Natural killer cell (primary cell): ENCODE results near the gene RGL3. TPM values are rescaled to one million over a fixed set of nuclear protein-coding genes. Genes with fewer than 3 reads are reported as not detected.

Experiments
- ATAC-seq, 3 donors: fragments of 150-1000 bp in 2 of 3; fragments of 200-7000 bp in 1 of 3; cut with Tn5 transposase; 1 replicate in 1 of 3; 2 replicates in 2 of 3; pipeline ENCODE4 v1.10.0; 2021; ENCODE audit warnings: mild to moderate bottlenecking in 2 of 3, moderate library complexity in 2 of 3
- DNase-seq, 2 donors: peaks; one replicate each; pipeline versions ENCODE4 v3.0.0 to v3.0.0-alpha.2; 2013 to 2021; ENCODE audit warnings: mixed read lengths in 1 of 2
- H3K27ac ChIP-seq: one replicate; pipeline ENCODE4 v1.5.1; 2013; ENCODE audit warnings: mild to moderate bottlenecking, low read length
- H3K27me3 ChIP-seq: one replicate; pipeline ENCODE4 v1.6.1; 2013; ENCODE audit warnings: low read length; ENCODE audit not compliant: control insufficient read depth, insufficient read depth
- H3K36me3 ChIP-seq: one replicate; pipeline ENCODE4 v1.6.1; 2013; ENCODE audit warnings: low read length; ENCODE audit not compliant: control insufficient read depth, insufficient read depth
- H3K4me1 ChIP-seq: one replicate; pipeline ENCODE4 v1.6.1; 2013; ENCODE audit warnings: low read length; ENCODE audit not compliant: control insufficient read depth, insufficient read depth
- H3K4me3 ChIP-seq: one replicate; pipeline ENCODE4 v1.5.1; 2013; ENCODE audit warnings: low read length
- H3K9me3 ChIP-seq: one replicate; pipeline ENCODE4 v1.6.1; 2013; ENCODE audit warnings: low read length; ENCODE audit not compliant: control insufficient read depth, insufficient read depth
- H3K27ac Mint-ChIP-seq, 2 donors: one replicate each; pipeline ENCODE4 v1.8.0; 2022; ENCODE audit warnings: mild to moderate bottlenecking in 2 of 2, mixed read lengths in 2 of 2, moderate library complexity in 1 of 2
- H3K27me3 Mint-ChIP-seq, 2 donors: one replicate each; pipeline ENCODE4 v1.8.0; 2022; ENCODE audit warnings: low read depth in 2 of 2, mixed read lengths in 2 of 2
- H3K36me3 Mint-ChIP-seq: one replicate; pipeline ENCODE4 v1.8.0; 2022; ENCODE audit warnings: mixed read lengths
- H3K4me1 Mint-ChIP-seq, 2 donors: one replicate each; pipeline ENCODE4 v1.8.0; 2022; ENCODE audit warnings: mixed read lengths in 2 of 2
- H3K4me3 Mint-ChIP-seq: one replicate; pipeline ENCODE4 v1.8.0; 2022; ENCODE audit warnings: mild to moderate bottlenecking, moderate library complexity, mixed read lengths
- H3K9me3 Mint-ChIP-seq, 2 donors: one replicate each; pipeline ENCODE4 v1.8.0; 2022; ENCODE audit warnings: mixed read lengths in 2 of 2
- CTCF ChIP-seq: fragments of 200-600 bp; IDR thresholded peaks from one replicate; pipeline ENCODE4 v1.8.0; 2022; ENCODE audit warnings: antibody characterized with exemption
- WGBS: methylation state at CpG from one replicate; pipeline ENCODE4 v1.1.7; 2013; ENCODE audit warnings: missing lambda C conversion rate; ENCODE audit not compliant: insufficient coverage; 5-methylcytosine and 5-hydroxymethylcytosine counted together
- intact Hi-C: fragments of 100-400 bp; cut with micrococcal nuclease; formaldehyde crosslinking; loops from one replicate; pipeline ENCODE4 v1.14.2; 2022
- total RNA-seq, 4 donors: library from RNA; stranded (reverse); fragments of 120-200 nt in 1 of 4; gene quantifications; one replicate each; pipeline versions ENCODE4 v1.2.3 to v1.2.4, GENCODE V29; 2013 to 2022

The RGL3 gene
- total RNA-seq, 3 donors from 2014 or later (not counting 1 experiment from before 2014, with no cell fraction given), result 0.48 TPM; not detected in 2

- Mint-ChIP-seq H3K4me3 (no peak overlapping the region), H3K9me3 (no peaks in the 10 kb centered on the region), H3K4me1 (peaks cover 29 to 37% of the 10 kb centered on the region in 2 donors), H3K27ac (no peak overlapping the region), H3K27me3 (peaks cover 0 to 17% of the 10 kb centered on the region in 2 donors), H3K36me3 (no peaks in the 10 kb centered on the region)
- WGBS, result 71% methylated on average over 7 of the region's 8 CpGs
- TF ChIP-seq CTCF, result peak; percentile 30
- no peak overlapping the region for H3K4me3 ChIP-seq
- DNase-seq (peak; percentile 30 to 37), ATAC-seq (no peak)
- H3K36me3 ChIP-seq, result no peaks in the 10 kb centered on the region
- no peaks in the 10 kb centered on the region for H3K9me3 ChIP-seq
- intact Hi-C loops, result loop anchor here (10.0 kb wide), 1 partner anchor 126 kb away; the partner anchor contains the start of gene ZNF653
- H3K27ac ChIP-seq, result no peak overlapping the region
- peaks cover 66% of the 10 kb centered on the region for H3K4me1 ChIP-seq
- H3K27me3 ChIP-seq, result peaks cover 13% of the 10 kb centered on the region
Observed at GRCh38 chr19:11378319-11379189, 40.6 kb downstream of the RGL3 start.

- H3K4me3 Mint-ChIP-seq, result no peak overlapping the region
- H3K27me3 Mint-ChIP-seq, result peaks cover 0 to 11% of the 10 kb centered on the region in 2 donors
- H3K27me3 ChIP-seq, result peaks cover 6% of the 10 kb centered on the region
- peaks cover 26 to 30% of the 10 kb centered on the region in 2 donors for H3K4me1 Mint-ChIP-seq
- H3K27ac Mint-ChIP-seq, result no peak overlapping the region
- no peaks in the 10 kb centered on the region for H3K36me3 Mint-ChIP-seq
- H3K27ac ChIP-seq, result no peak overlapping the region
- WGBS, result 100% methylated on average over 3 of the region's 3 CpGs
- H3K9me3 ChIP-seq, result no peaks in the 10 kb centered on the region
- H3K9me3 Mint-ChIP-seq, result no peaks in the 10 kb centered on the region
- peaks cover 59% of the 10 kb centered on the region for H3K4me1 ChIP-seq
- no peak overlapping the region for H3K4me3 ChIP-seq
- intact Hi-C loops, result loop anchor here (10.0 kb wide), 1 partner anchor 127 kb away; the partner anchor contains the start of gene ZNF653
- ATAC-seq, result no peak
- no peak for TF ChIP-seq CTCF
- no peak for DNase-seq
- H3K36me3 ChIP-seq, result no peaks in the 10 kb centered on the region
Observed at GRCh38 chr19:11377756-11378155, 41.4 kb downstream of the RGL3 start.

- H3K4me3 Mint-ChIP-seq, result no peak overlapping the region
- no peaks in the 10 kb centered on the region for H3K9me3 Mint-ChIP-seq
- DNase-seq, result peak in 1 of 2 donors; percentile 28
- Histone ChIP-seq H3K4me1 (peaks cover 55% of the 10 kb centered on the region), H3K27me3 (peaks cover 4% of the 10 kb centered on the region), H3K27ac (no peak overlapping the region), H3K4me3 (no peak overlapping the region), H3K9me3 (no peaks in the 10 kb centered on the region), H3K36me3 (no peaks in the 10 kb centered on the region)
- no peak for TF ChIP-seq CTCF
- H3K27me3 Mint-ChIP-seq, result peaks cover 0 to 8% of the 10 kb centered on the region in 2 donors
- no peak for ATAC-seq
- H3K4me1 Mint-ChIP-seq, result peaks cover 24 to 28% of the 10 kb centered on the region in 2 donors
- peak overlapping the region; percentile 47 to 64 for H3K27ac Mint-ChIP-seq
- intact Hi-C loops, result loop anchor here (10.0 kb wide), 1 partner anchor 128 kb away; the partner anchor contains the start of gene ZNF653
- H3K36me3 Mint-ChIP-seq, result no peaks in the 10 kb centered on the region
Observed at GRCh38 chr19:11377237-11377636, 41.9 kb downstream of the RGL3 start.
